ENCODE data around the gene FHIP1B.
A peak's percentile ranks its signal among the peaks of the same experiment; 100 is the strongest.
"Not testable (repeated sequence)": the region's sequence is repeated elsewhere in the genome, so short reads cannot be mapped to it uniquely, and the experiment has no call there.

Gene FHIP1B

DNA sequence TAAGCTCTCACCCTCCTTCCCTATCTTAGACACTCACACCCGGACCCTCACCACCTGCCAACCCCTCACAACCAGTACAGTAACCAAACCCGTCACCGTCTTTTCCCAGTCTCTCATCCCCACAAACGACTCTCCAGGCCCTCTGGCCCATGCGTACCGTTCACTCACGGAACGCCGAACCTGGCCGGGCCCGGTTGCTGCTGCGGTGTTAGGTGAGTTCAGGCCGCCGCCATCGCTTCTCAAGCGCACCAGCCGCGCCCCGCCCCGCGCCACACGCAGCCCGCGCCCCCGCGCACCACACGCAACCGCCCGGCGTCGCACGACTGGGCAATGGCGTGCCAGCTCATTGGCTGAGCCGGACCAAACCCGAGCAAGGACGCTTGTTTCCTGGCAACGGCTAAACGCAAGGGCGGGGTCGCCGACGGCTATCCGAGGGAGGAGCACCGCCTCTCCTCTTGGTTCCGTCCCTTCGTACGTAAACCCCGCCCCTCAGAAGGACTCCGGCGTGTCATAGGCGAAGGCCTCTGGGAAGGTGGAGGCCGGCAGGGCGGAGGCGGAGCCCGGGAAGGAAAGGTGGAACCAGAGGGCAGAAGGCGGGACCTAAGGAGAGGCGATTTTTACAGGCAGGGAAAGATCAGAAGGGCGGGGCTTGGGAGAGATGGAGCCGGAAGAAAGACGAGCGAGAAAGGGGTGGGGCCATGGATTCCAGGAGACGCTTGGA, at the start of gene FHIP1B:
TSS of gene FHIP1B (minus strand) at position 250 of the 721 bp plus-strand sequence. CDS start 10,120 bp downstream, outside the sequence.
- peak; percentile 97 to 99 for DNase-seq

GRCh38 chr11:6283453-6284023, 49.1 kb upstream of the FHIP1B start:
- no peak for DNase-seq

DNA sequence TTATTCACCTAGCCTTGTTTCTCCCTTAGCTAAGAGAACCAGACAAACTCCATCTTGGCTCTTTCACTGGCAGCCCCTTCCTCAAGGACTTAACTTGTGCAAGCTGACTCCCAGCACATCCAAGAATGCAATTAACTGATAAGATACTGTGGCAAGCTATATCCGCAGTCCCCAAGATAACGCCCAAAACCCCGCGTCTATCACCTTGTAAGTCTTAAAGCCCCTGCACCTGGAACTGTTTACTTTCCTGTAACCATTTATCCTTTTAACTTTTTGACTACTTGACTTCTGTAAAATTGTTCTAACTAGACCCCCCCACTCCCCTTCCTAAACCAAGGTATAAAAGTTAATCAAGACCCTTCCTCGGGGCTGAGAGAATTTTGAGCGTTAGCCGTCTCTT, 46.4 kb upstream of the FHIP1B start:
- not testable (repeated sequence) for DNase-seq

GRCh38 chr11:6273188-6273587, 38.8 kb upstream of the FHIP1B start:
- no peak for DNase-seq

DNA sequence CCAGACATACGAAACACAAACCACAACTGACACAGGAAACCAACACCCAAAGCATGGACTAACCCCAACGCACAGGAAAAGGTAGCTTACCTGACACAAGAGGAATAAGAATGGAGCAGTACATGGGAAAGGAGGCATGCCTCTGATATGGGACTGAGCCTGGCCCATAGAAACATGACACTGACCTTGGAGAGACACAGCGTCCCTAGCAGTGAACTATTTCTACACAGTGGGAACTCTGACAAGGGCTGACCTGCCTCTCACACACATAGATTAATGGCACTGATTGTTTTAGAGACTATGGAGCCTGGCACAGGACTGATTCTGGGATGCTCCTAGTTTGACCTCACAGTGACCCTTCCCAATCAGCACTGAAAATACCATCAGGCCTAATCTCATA, 37.2 kb upstream of the FHIP1B start:
- no peak for DNase-seq

GRCh38 chr11:6270584-6271246, 36.3 kb upstream of the FHIP1B start:
- DNase-seq: no peak

GRCh38 chr11:6269994-6270393, 35.6 kb upstream of the FHIP1B start:
- DNase-seq: no peak

DNA sequence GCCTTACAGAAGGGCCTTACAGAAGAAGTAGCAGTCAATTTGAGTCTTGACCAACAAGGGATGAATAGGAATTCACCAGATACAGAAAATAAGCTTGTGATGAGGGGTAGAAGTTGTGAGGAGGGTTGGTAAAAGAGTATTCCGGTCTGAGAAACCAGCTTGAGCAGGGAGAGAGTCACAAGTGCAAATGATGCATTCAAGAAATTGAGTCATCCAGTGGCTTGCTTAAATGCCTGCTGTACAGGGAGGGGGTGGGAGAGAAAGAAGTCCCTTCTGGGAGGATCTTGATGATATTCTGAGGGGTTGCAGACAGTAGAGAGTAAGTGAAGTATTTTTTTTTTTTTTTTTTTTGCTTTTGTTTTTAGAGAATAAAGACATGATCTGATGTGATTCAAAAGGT, 34.4 kb upstream of the FHIP1B start:
- no peak for DNase-seq

DNA sequence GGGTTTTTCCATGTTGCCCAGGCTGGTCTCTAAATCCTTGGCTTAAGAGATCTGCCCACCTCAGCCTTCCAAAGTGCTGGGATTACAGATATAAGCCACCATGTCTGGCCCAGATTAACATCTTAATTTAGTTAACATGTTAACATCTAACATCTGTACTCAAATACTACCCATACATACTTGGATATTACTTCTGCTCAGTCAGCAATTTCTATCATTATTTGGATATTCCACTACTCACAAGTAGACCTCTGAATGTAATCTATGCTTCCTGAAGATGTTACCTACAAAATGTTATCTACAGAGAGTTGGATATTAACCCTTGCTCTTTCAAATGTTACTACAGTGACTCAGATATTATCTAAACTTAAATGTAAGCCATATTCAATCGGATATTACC, 29.2 kb upstream of the FHIP1B start:
- no peak for DNase-seq

DNA sequence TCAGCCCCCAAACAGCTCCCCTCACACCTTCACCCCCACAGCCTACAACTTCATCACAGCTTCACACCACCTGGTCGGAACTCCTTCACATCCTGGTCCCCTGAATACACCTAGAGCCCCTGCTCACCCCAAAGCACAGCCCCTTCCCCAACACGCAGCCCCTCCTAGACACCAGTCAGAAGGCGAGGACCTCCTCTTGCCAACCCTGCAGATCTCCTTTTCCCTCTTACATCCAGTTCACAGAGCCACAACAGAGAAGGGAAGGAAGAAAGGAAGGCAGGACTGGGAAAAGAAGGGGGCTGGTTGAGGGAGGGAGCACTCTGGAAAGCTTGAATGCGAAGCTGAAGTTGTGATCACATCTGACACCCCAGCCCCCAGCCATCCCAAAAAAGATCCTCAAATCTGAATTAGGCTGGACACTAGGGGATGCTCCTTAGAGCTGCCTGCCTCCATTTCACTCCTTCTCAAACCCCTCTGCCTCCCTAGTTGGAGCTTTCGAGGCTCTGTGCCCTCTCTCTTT, 25.8 kb upstream of the FHIP1B start:
- DNase-seq: no peak

DNA sequence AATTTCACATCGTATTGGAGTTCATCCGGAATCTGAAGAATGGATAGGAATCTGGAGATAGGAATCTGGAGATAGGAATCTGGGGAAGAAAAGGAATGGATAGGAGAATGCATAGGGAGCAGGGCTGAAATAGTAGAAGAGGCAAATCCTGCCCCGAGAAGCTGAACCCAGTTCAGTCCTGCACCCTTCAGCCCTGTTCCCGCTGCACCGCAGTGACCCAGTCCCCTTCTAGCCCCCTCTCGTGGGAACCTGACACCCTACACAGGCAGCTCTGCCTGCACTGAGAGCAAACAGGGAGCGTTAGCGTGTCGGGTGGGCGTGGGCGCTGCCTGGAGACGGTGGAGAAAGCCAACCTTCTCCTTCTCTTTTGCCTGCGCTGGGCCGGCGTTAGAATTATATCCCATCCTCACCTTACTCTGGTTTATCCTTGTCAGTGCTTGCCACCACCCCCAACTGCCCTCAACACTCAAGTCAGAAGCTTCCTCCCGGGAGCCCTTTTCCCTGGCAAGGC, 24.2 kb upstream of the FHIP1B start:
- DNase-seq: no peak

GRCh38 chr11:6258141-6258540, 23.7 kb upstream of the FHIP1B start:
- no peak for DNase-seq

- DNase-seq: no peak
Observed at GRCh38 chr11:6253197-6253596, 18.8 kb upstream of the FHIP1B start.

DNA sequence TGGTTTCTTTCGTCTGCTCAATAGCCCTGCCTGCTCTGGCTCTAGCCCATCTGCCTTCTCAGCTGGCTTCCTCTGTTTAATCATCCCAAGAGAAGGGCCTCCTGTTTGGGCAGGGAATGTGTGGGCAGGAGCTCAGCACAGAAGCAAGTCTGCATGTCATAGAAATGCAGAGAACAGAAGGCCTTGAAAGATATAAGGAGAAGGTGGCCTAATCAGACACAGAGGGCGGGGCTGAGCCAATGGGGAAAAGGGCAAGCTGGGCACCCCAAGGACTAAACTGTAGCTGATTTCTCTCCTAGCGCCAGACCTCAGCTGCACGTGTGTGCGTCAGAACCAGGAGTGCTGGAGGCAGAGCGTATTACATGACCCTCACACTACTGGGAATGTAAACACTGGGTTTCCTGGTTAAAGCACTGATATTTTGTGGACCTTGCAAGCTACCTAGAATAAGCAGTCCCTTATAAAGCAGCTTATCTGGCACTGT, 17.6 kb upstream of the FHIP1B start:
- no peak for DNase-seq

DNA sequence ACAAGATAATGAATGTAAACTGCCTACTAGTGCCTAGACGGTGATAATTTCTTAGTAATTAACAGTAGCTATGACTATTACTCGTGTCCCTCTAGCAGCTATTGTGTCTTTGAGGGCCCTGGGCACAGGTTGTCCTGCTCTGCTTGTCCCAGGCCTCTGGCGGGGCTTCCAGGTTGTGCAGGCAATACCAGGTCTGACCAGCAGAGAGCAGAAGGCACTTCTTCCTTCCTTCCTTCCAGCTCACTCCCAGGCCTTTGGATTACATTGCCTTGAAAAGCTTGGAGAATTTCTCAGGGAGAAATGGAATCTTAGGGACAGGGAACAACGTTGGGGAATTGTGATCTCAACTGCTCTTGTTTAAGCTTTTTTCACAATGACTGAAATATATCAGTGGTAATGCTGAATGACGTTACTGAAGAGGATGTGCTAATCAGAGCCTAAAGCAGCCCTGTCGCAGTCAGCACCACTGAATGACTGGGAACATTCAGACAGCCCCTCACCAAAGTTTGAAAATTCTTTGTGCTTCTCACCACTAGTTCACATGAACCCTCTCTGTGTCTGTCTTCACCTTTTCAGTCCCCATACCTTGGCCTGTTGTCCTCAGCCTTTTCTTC, 16.8 kb upstream of the FHIP1B start:
- DNase-seq: peak; percentile 49 to 54

GRCh38 chr11:6249770-6250555, 15.5 kb upstream of the FHIP1B start:
- no peak for DNase-seq

- DNase-seq: not testable (repeated sequence)
Observed at GRCh38 chr11:6248897-6249296, 14.5 kb upstream of the FHIP1B start.

GRCh38 chr11:6248248-6248647, 13.8 kb upstream of the FHIP1B start:
- no peak for DNase-seq

DNA sequence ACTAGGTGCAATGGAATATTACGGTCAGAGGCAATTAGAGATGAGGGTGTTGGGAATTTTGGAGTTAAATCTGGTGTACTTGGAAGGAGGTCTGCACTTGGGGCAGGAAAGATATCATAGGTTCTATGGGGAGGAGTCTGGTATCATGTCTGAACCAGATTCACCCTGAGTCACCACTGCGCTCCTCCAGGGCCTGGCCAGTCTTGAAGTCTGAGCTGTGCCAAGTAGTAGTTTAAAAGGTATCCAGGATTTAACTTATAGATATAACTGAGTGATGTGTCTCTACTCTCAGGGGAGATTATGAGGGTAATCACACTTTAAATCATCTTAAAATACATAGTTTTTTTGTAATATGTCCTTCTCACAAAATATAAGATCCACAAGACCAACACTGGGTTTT, 11.1 kb upstream of the FHIP1B start:
- no peak for DNase-seq

DNA sequence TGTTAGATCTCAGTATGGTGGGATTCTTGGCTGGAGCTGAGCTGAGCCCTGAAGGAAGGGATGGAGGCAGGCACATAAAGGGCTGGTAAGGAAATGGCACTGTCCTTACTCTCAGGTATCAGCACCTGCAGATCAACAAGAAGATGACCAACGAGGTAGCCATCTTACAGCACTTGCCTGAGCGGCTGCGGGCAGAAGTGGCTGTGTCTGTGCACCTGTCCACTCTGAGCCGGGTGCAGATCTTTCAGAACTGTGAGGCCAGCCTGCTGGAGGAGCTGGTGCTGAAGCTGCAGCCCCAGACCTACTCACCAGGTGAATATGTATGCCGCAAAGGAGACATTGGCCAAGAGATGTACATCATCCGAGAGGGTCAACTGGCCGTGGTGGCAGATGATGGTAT, 6.9 kb upstream of the FHIP1B start:
- no peak for DNase-seq

DNA sequence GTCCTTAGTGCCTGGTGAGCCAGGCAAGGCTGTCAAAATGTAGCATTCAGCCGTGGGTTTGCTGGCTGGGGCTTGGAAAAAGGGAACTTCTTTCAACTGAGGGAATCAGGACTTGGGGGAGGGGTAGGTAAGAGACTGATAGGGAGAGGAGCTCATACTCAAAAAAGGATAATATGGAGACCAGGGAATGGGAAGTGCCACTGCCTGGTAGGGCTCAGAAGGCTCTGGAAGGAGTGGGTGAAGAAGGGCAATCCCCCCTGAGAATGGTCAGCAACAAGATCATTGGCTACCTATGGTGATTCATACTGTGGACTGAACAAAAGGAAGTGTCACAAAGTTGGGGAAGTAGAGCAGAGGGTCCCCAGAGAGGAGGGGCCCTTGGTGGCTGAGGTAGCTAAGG, 6.3 kb upstream of the FHIP1B start:
- DNase-seq: no peak

GRCh38 chr11:6240139-6240538, 5.7 kb upstream of the FHIP1B start:
- no peak for DNase-seq

Data from stimulated activated CD4-positive, alpha-beta T cell treated with anti-CD3 and anti-CD28 coated beads, Interleukin-2, amount 100 ng/mL, for 48 hours (primary cell).